Measurements from ENCODE around the gene AGAP1.
A peak's percentile ranks its signal among the peaks of the same experiment; 100 is the strongest.

The AGAP1 gene

GRCh38 chr2:235535423-235536130, 41.7 kb downstream of the AGAP1 start:
- Histone ChIP-seq H3K27me3 (ENCODE audit: low read depth, low read length) (no peaks in the 10 kb centered on the region), H3K27ac (ENCODE audit: low read length) (no peak overlapping the region), H3K4me1 (ENCODE audit: control insufficient read depth in 1 of 2, insufficient read depth in 2 of 2, low read length in 2 of 2) (no peaks in the 10 kb centered on the region)

GRCh38 chr2:235536711-235537110, 42.9 kb downstream of the AGAP1 start:
- H3K9me3 ChIP-seq (ENCODE audit: control insufficient read depth in 1 of 2, low read length in 2 of 2) = no peaks in the 10 kb centered on the region
- no peaks in the 10 kb centered on the region for H3K36me3 ChIP-seq (ENCODE audit: control insufficient read depth in 1 of 2, insufficient read depth in 2 of 2, low read length in 2 of 2)
- H3K4me1 ChIP-seq (ENCODE audit: control insufficient read depth in 1 of 2, insufficient read depth in 2 of 2, low read length in 2 of 2) = no peaks in the 10 kb centered on the region
- no peak overlapping the region for H3K27ac ChIP-seq (ENCODE audit: low read length)
- H3K4me3 ChIP-seq (ENCODE audit: low read depth in 1 of 2, low read length in 2 of 2) = no peak overlapping the region
- no peaks in the 10 kb centered on the region for H3K27me3 ChIP-seq (ENCODE audit: low read depth, low read length)

More at GRCh38 chr2:235535423-235536130, 41.7 kb downstream of the AGAP1 start:
- Histone ChIP-seq H3K9me3 (ENCODE audit: control insufficient read depth in 1 of 2, low read length in 2 of 2) (peaks cover 0 to under 1% of the 10 kb centered on the region in 2 donors), H3K4me3 (ENCODE audit: low read depth in 1 of 2, low read length in 2 of 2) (no peak overlapping the region), H3K36me3 (ENCODE audit: control insufficient read depth in 1 of 2, insufficient read depth in 2 of 2, low read length in 2 of 2) (no peaks in the 10 kb centered on the region)

- Histone ChIP-seq H3K9me3 (ENCODE audit: control insufficient read depth in 1 of 2, low read length in 2 of 2) (no peaks in the 10 kb centered on the region), H3K27ac (ENCODE audit: low read length) (no peak overlapping the region), H3K36me3 (ENCODE audit: control insufficient read depth in 1 of 2, insufficient read depth in 2 of 2, low read length in 2 of 2) (no peaks in the 10 kb centered on the region), H3K27me3 (ENCODE audit: low read depth, low read length) (no peaks in the 10 kb centered on the region), H3K4me3 (ENCODE audit: low read depth in 1 of 2, low read length in 2 of 2) (no peak overlapping the region), H3K4me1 (ENCODE audit: control insufficient read depth in 1 of 2, insufficient read depth in 2 of 2, low read length in 2 of 2) (no peaks in the 10 kb centered on the region)
Measured at GRCh38 chr2:235537186-235537585, 43.3 kb downstream of the AGAP1 start.

GRCh38 chr2:235537587-235537986, 43.7 kb downstream of the AGAP1 start:
- H3K4me1 ChIP-seq (ENCODE audit: control insufficient read depth in 1 of 2, insufficient read depth in 2 of 2, low read length in 2 of 2) = peaks cover 0 to 3% of the 10 kb centered on the region in 2 donors
- H3K27me3 ChIP-seq (ENCODE audit: low read depth, low read length) = no peaks in the 10 kb centered on the region
- H3K9me3 ChIP-seq (ENCODE audit: control insufficient read depth in 1 of 2, low read length in 2 of 2) = no peaks in the 10 kb centered on the region
- no peak overlapping the region for H3K27ac ChIP-seq (ENCODE audit: low read length)
- no peak overlapping the region for H3K4me3 ChIP-seq (ENCODE audit: low read depth in 1 of 2, low read length in 2 of 2)
- H3K36me3 ChIP-seq (ENCODE audit: control insufficient read depth in 1 of 2, insufficient read depth in 2 of 2, low read length in 2 of 2) = no peaks in the 10 kb centered on the region

- H3K4me1 ChIP-seq (ENCODE audit: control insufficient read depth in 1 of 2, insufficient read depth in 2 of 2, low read length in 2 of 2) = peaks cover 0 to 3% of the 10 kb centered on the region in 2 donors
- no peaks in the 10 kb centered on the region for H3K27me3 ChIP-seq (ENCODE audit: low read depth, low read length)
- no peak overlapping the region for H3K27ac ChIP-seq (ENCODE audit: low read length)
- H3K4me3 ChIP-seq (ENCODE audit: low read depth in 1 of 2, low read length in 2 of 2) = no peak overlapping the region
- no peaks in the 10 kb centered on the region for H3K36me3 ChIP-seq (ENCODE audit: control insufficient read depth in 1 of 2, insufficient read depth in 2 of 2, low read length in 2 of 2)
- H3K9me3 ChIP-seq (ENCODE audit: control insufficient read depth in 1 of 2, low read length in 2 of 2) = no peaks in the 10 kb centered on the region
Measured at GRCh38 chr2:235538144-235538639, 44.3 kb downstream of the AGAP1 start.

GRCh38 chr2:235538981-235539380, 45.1 kb downstream of the AGAP1 start:
- Histone ChIP-seq H3K9me3 (ENCODE audit: control insufficient read depth in 1 of 2, low read length in 2 of 2) (no peaks in the 10 kb centered on the region), H3K27me3 (ENCODE audit: low read depth, low read length) (no peaks in the 10 kb centered on the region), H3K27ac (ENCODE audit: low read length) (no peak overlapping the region), H3K36me3 (ENCODE audit: control insufficient read depth in 1 of 2, insufficient read depth in 2 of 2, low read length in 2 of 2) (no peaks in the 10 kb centered on the region), H3K4me3 (ENCODE audit: low read depth in 1 of 2, low read length in 2 of 2) (no peak overlapping the region), H3K4me1 (ENCODE audit: control insufficient read depth in 1 of 2, insufficient read depth in 2 of 2, low read length in 2 of 2) (peaks cover 0 to 3% of the 10 kb centered on the region in 2 donors)

- H3K9me3 ChIP-seq (ENCODE audit: control insufficient read depth in 1 of 2, low read length in 2 of 2) = no peaks in the 10 kb centered on the region
- H3K27me3 ChIP-seq (ENCODE audit: low read depth, low read length) = no peaks in the 10 kb centered on the region
- peaks cover 0 to 3% of the 10 kb centered on the region in 2 donors for H3K4me1 ChIP-seq (ENCODE audit: control insufficient read depth in 1 of 2, insufficient read depth in 2 of 2, low read length in 2 of 2)
- H3K27ac ChIP-seq (ENCODE audit: low read length) = no peak overlapping the region
- no peaks in the 10 kb centered on the region for H3K36me3 ChIP-seq (ENCODE audit: control insufficient read depth in 1 of 2, insufficient read depth in 2 of 2, low read length in 2 of 2)
- H3K4me3 ChIP-seq (ENCODE audit: low read depth in 1 of 2, low read length in 2 of 2) = no peak overlapping the region
Measured at GRCh38 chr2:235539773-235540172, 45.9 kb downstream of the AGAP1 start.

GRCh38 chr2:235541016-235541415, 47.2 kb downstream of the AGAP1 start:
- Histone ChIP-seq H3K27me3 (ENCODE audit: low read depth, low read length) (no peaks in the 10 kb centered on the region), H3K27ac (ENCODE audit: low read length) (no peak overlapping the region), H3K9me3 (ENCODE audit: control insufficient read depth in 1 of 2, low read length in 2 of 2) (no peaks in the 10 kb centered on the region), H3K4me1 (ENCODE audit: control insufficient read depth in 1 of 2, insufficient read depth in 2 of 2, low read length in 2 of 2) (peaks cover 0 to 10% of the 10 kb centered on the region in 2 donors), H3K4me3 (ENCODE audit: low read depth in 1 of 2, low read length in 2 of 2) (no peak overlapping the region), H3K36me3 (ENCODE audit: control insufficient read depth in 1 of 2, insufficient read depth in 2 of 2, low read length in 2 of 2) (no peaks in the 10 kb centered on the region)

- Histone ChIP-seq H3K27me3 (ENCODE audit: low read depth, low read length) (no peaks in the 10 kb centered on the region), H3K27ac (ENCODE audit: low read length) (peak overlapping the region; percentile 39), H3K9me3 (ENCODE audit: control insufficient read depth in 1 of 2, low read length in 2 of 2) (no peaks in the 10 kb centered on the region), H3K4me1 (ENCODE audit: control insufficient read depth in 1 of 2, insufficient read depth in 2 of 2, low read length in 2 of 2) (peaks cover 0 to 10% of the 10 kb centered on the region in 2 donors), H3K36me3 (ENCODE audit: control insufficient read depth in 1 of 2, insufficient read depth in 2 of 2, low read length in 2 of 2) (no peaks in the 10 kb centered on the region), H3K4me3 (ENCODE audit: low read depth in 1 of 2, low read length in 2 of 2) (no peak overlapping the region)
Measured at GRCh38 chr2:235541838-235542549, 48.2 kb downstream of the AGAP1 start.

- H3K4me1 ChIP-seq (ENCODE audit: control insufficient read depth in 1 of 2, insufficient read depth in 2 of 2, low read length in 2 of 2) = peaks cover 0 to 10% of the 10 kb centered on the region in 2 donors
Measured at GRCh38 chr2:235542733-235543127, 48.9 kb downstream of the AGAP1 start.

GRCh38 chr2:235543128-235543750, 49.4 kb downstream of the AGAP1 start:
- Histone ChIP-seq H3K27me3 (ENCODE audit: low read depth, low read length) (no peaks in the 10 kb centered on the region), H3K4me3 (ENCODE audit: low read depth in 1 of 2, low read length in 2 of 2) (no peak overlapping the region), H3K9me3 (ENCODE audit: control insufficient read depth in 1 of 2, low read length in 2 of 2) (no peaks in the 10 kb centered on the region), H3K36me3 (ENCODE audit: control insufficient read depth in 1 of 2, insufficient read depth in 2 of 2, low read length in 2 of 2) (no peaks in the 10 kb centered on the region), H3K4me1 (ENCODE audit: control insufficient read depth in 1 of 2, insufficient read depth in 2 of 2, low read length in 2 of 2) (peaks cover 0 to 10% of the 10 kb centered on the region in 2 donors), H3K27ac (ENCODE audit: low read length) (peak overlapping the region; percentile 39)

More at GRCh38 chr2:235542733-235543127, 48.9 kb downstream of the AGAP1 start:
- Histone ChIP-seq H3K4me3 (ENCODE audit: low read depth in 1 of 2, low read length in 2 of 2) (no peak overlapping the region), H3K27me3 (ENCODE audit: low read depth, low read length) (no peaks in the 10 kb centered on the region), H3K9me3 (ENCODE audit: control insufficient read depth in 1 of 2, low read length in 2 of 2) (no peaks in the 10 kb centered on the region), H3K27ac (ENCODE audit: low read length) (peak overlapping the region; percentile 39), H3K36me3 (ENCODE audit: control insufficient read depth in 1 of 2, insufficient read depth in 2 of 2, low read length in 2 of 2) (no peaks in the 10 kb centered on the region)

Measured in muscle layer of duodenum (tissue), 2 donors.